Mononuclear cell (primary cell): ENCODE measurements around the gene NRARP. TPM values are rescaled to one million over a fixed set of nuclear protein-coding genes. Genes with fewer than 3 reads are reported as not detected.
"Not testable (repeated sequence)": the region's sequence is repeated elsewhere in the genome, so short reads cannot be mapped to it uniquely, and the experiment has no call there.

ENCODE experiments used
- H3K27me3 ChIP-seq: 2 replicates; pipeline ENCODE4 v1.6.0; 2011; ENCODE audit warnings: low read length, control low read depth; ENCODE audit not compliant: insufficient read depth
- H3K4me1 ChIP-seq: 2 replicates; pipeline ENCODE4 v1.5.1; 2011; ENCODE audit warnings: mild to moderate bottlenecking, low read length, control low read depth; ENCODE audit not compliant: insufficient read depth
- H3K4me3 ChIP-seq: 2 replicates; pipeline ENCODE4 v1.5.1; 2011; ENCODE audit warnings: mild to moderate bottlenecking, low read length, moderate library complexity
- H3K9me3 ChIP-seq: 2 replicates; pipeline ENCODE4 v1.5.1; 2011; ENCODE audit warnings: low read depth, mild to moderate bottlenecking, control low read depth, low read length
- total RNA-seq: library from RNA; depleted of rRNA; stranded (reverse); fragments of >200 nt; gene quantifications from one replicate; pipeline ENCODE4 v1.2.3, GENCODE V29; 2012

The NRARP gene
- total RNA-seq, 1 donor: 1.8 TPM

GRCh38 chr9:137270929-137271695, 31.0 kb downstream of the NRARP start:
- no peak overlapping the region for H3K4me3 ChIP-seq
- peaks cover 37% of the 10 kb centered on the region for H3K4me1 ChIP-seq
- H3K27me3 ChIP-seq: no peaks in the 10 kb centered on the region
- H3K9me3 ChIP-seq: no peaks in the 10 kb centered on the region

- Histone ChIP-seq H3K9me3 (no peaks in the 10 kb centered on the region), H3K27me3 (no peaks in the 10 kb centered on the region), H3K4me1 (peaks cover 26% of the 10 kb centered on the region), H3K4me3 (no peak overlapping the region)
Observed at GRCh38 chr9:137269231-137269772, 32.8 kb downstream of the NRARP start.

DNA sequence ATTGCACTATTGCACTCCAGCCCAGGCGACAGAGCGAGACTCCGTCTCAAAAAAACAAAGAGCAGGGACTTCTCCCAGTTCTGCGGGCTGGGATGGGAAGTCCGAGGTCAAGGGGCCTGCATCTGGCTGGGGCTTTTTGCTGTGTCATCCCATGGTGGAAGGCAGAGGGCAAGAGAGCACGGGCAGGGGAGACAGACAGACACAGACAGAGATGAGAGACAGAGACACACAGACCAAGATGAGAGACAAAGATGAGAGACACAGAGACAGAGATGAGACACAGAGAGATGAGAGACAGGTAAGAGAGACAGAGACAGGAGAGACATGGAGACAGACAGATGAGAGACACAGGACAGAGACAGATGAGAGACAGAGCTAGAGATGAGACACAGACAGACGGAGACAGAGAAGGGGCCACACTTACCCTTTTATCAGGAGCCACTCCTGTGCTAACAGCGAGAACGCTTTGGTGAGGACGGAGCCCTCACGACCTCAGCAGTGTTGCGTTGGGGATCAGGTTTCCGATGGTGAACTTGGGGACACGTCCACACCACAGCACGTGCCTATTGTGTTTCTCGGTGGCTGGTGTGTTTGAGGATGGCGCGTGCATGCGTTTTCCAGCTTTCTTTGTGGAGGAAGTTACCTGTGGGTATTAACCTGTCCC, 33.4 kb downstream of the NRARP start:
- Histone ChIP-seq H3K9me3 (no peaks in the 10 kb centered on the region), H3K4me1 (peaks cover 26% of the 10 kb centered on the region), H3K4me3 (no peak overlapping the region), H3K27me3 (no peaks in the 10 kb centered on the region)

GRCh38 chr9:137267933-137268355, 34.1 kb downstream of the NRARP start:
- Histone ChIP-seq H3K4me1 (peaks cover 26% of the 10 kb centered on the region), H3K4me3 (no peak overlapping the region), H3K9me3 (no peaks in the 10 kb centered on the region), H3K27me3 (no peaks in the 10 kb centered on the region)

DNA sequence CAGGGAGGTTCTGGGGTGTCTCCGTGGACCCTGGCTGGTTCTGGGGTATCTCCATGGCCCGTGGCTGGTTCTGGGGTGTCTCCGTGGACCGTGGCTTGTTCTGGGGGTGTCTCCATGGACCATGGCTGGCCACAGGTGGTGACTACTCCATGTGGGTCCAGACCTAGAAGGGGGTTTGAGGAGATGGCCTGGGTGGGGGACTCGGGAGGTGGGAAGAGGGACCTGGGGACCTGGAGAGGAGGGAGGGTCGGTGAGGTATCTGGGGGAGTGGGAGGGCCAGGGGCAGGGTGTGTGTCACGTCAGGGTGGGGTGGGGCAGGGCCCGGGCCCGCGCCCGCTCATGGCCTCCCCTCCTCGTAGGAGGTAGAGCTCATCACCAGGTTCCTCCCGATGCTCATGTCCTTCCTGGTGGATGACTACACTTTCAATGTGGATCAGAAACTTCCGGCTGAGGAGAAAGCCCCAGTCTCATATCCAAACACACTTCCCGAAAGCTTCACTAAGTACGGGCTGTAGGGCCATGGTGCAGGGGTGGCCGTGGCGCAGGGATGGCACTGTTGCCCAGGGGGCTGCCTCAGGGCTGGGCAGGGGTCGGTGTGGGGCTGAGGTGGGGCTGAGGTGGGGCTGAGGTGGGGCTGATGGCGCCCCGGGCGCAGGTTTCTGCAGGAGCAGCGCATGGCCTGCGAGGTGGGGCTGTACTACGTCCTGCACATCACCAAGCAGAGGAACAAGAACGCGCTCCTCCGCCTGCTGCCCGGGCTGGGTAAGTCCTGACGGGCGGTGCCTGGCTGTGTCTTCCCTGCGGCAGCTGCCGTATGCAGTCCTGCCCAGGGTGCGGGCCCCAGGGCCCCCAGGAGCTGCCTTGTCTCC, 35.3 kb downstream of the NRARP start:
- Histone ChIP-seq H3K4me3 (no peak overlapping the region), H3K9me3 (no peaks in the 10 kb centered on the region), H3K4me1 (peaks cover 20% of the 10 kb centered on the region), H3K27me3 (no peaks in the 10 kb centered on the region)

DNA sequence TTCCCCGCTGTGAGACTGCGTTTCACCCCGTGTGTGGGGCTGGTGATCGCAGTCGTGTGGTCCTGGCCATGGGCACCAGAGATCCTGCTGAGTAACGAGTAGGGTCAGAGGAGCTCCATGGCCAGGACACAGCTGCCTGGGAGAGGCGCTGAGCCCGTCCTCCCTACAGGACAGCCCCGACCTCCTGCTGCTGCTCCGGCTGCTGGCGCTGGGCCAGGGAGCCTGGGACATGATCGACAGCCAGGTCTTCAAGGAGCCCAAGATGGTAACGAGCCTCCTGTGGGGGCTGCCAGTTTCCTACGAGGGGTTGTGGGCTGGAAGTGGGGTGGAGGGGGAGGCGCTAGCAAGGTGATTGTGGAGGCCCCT, 35.9 kb downstream of the NRARP start:
- Histone ChIP-seq H3K27me3 (no peaks in the 10 kb centered on the region), H3K4me1 (peaks cover 19% of the 10 kb centered on the region), H3K4me3 (no peak overlapping the region), H3K9me3 (no peaks in the 10 kb centered on the region)

DNA sequence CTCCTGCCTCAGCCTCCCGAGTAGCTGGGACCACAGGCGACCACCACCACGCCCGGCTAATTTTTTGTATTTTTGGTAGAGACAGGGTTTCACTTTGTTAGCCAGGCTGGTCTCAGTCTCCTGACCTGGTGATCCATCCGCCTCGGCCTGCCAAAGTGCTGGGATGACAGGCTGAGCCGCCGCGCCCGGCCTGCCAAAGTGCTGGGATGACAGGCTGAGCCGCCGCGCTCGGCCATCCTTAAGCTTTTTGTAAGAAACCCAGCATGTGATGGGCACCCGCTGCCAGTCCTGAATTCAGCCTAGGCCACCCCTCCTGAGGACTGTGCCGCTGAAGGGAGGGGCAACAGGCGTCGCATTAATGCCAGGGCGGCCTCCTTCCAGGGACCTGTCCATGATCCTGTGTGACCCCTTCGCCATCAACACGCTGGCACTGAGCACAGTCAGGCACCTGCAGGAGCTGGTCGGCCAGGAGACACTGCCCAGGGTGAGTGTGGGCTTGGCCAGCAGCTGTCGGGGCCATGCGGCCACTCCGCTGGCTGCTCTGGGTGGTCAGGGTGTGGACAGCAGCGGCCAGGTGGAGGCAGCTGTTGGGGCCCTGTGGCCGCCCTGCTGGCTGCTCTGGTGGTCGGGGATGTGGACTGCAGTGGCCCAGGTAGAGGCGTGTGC, 36.4 kb downstream of the NRARP start:
- no peak overlapping the region for H3K4me3 ChIP-seq
- peaks cover 16% of the 10 kb centered on the region for H3K4me1 ChIP-seq
- H3K27me3 ChIP-seq: no peaks in the 10 kb centered on the region
- H3K9me3 ChIP-seq: no peaks in the 10 kb centered on the region

- Histone ChIP-seq H3K9me3 (no peaks in the 10 kb centered on the region), H3K4me1 (peaks cover 15% of the 10 kb centered on the region), H3K4me3 (no peak overlapping the region), H3K27me3 (no peaks in the 10 kb centered on the region)
Observed at GRCh38 chr9:137264067-137264466, 38.0 kb downstream of the NRARP start.

GRCh38 chr9:137263506-137263905, 38.6 kb downstream of the NRARP start:
- no peaks in the 10 kb centered on the region for H3K9me3 ChIP-seq
- H3K27me3 ChIP-seq: no peaks in the 10 kb centered on the region
- peaks cover 10% of the 10 kb centered on the region for H3K4me1 ChIP-seq
- no peak overlapping the region for H3K4me3 ChIP-seq

DNA sequence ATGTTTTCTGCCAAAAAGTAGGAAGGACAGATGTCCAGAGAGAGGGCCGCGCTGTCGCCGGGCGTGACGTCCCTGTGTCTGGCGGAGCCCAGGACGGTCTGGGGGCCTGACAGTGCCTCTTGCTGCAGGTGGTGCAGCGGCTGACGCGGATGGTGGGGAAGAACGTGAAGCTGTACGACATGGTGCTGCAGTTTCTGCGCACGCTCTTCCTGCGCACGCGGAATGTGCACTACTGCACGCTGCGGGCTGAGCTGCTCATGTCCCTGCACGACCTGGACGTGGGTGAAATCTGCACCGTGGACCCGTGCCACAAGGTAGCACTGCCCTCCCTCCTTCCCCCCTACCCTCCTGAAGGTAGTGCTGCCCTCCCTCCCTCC, 39.2 kb downstream of the NRARP start:
- Histone ChIP-seq H3K4me3 (no peak overlapping the region), H3K9me3 (no peaks in the 10 kb centered on the region), H3K4me1 (peaks cover 5% of the 10 kb centered on the region), H3K27me3 (no peaks in the 10 kb centered on the region)

GRCh38 chr9:137262173-137262908, 39.7 kb downstream of the NRARP start:
- H3K27me3 ChIP-seq, H3K4me3 ChIP-seq, H3K4me1 ChIP-seq, H3K9me3 ChIP-seq: not testable (repeated sequence)

DNA sequence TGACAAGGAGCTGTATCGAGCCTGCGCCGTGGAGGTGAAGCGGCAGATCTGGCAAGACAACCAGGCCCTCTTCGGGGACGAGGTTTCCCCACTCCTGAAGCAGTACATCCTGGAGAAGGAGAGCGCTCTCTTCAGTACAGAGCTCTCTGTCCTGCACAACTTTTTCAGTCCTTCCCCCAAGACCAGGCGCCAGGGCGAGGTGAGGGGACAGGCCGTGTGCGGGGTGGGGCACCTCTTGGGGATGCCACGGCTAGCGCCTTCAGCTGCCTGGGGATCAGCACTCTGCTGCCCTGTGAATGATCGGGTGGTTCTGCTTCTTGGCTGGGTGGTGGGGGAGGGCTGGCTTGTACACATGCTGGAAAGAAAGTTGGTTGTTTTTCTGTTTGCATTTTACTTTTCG, 45.2 kb downstream of the NRARP start:
- Histone ChIP-seq H3K4me1 (peaks cover 25% of the 10 kb centered on the region), H3K27me3 (no peaks in the 10 kb centered on the region), H3K9me3 (no peaks in the 10 kb centered on the region), H3K4me3 (no peak overlapping the region)

- H3K4me3 ChIP-seq: no peak overlapping the region
- no peaks in the 10 kb centered on the region for H3K27me3 ChIP-seq
- no peaks in the 10 kb centered on the region for H3K9me3 ChIP-seq
- peaks cover 25% of the 10 kb centered on the region for H3K4me1 ChIP-seq
Observed at GRCh38 chr9:137256362-137256761, 45.7 kb downstream of the NRARP start.

DNA sequence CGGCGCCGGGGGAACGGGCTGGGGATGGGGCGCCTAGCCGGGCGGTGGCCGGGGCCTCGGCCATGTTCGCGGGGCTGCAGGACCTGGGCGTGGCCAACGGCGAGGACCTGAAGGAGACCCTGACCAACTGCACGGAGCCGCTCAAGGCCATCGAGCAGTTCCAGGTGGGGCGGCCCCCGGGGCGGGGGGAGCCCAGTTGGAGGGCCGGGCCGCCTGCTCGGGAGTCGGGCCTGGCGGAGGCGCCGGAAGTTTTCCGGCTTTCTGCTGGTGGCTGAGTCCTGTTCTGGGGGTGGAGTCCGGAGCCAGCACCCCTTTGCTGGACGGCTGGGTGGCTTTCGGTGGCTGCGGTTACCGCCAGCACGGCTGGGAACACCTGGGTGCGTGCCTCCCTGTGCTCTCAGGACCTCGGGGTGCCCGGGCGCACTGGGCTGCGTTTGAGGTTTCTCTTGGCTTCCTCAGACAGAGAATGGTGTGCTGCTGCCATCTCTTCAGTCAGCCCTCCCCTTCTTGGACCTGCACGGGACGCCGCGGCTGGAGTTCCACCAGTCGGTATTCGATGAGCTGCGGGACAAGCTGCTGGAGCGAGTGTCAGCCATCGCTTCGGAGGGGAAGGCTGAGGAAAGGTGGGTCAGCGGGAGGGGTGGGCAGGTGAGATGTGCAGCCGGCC, 46.5 kb downstream of the NRARP start:
- H3K9me3 ChIP-seq: no peaks in the 10 kb centered on the region
- peaks cover 25% of the 10 kb centered on the region for H3K4me1 ChIP-seq
- H3K27me3 ChIP-seq: no peaks in the 10 kb centered on the region
- peak overlapping the region; percentile 88 for H3K4me3 ChIP-seq
